GM23248 (cell line): ENCODE results near the gene TAS1R3.

Experiments used
- EZH2 ChIP-seq: fragments of 200-600 bp; sonication (generic); IDR thresholded peaks from 2 replicates; pipeline ENCODE4 v1.6.1; 2018; ENCODE audit warnings: antibody characterized with exemption, mild to moderate bottlenecking; ENCODE audit not compliant: insufficient read depth, poor library complexity, severe bottlenecking
- EZH2phosphoT487 ChIP-seq: fragments of 200-600 bp; sonication (generic); IDR thresholded peaks from 2 replicates; pipeline ENCODE4 v1.6.1; 2018; ENCODE audit warnings: antibody characterized with exemption, moderate library complexity, mild to moderate bottlenecking, low read depth; ENCODE audit not compliant: insufficient read depth

DNA sequence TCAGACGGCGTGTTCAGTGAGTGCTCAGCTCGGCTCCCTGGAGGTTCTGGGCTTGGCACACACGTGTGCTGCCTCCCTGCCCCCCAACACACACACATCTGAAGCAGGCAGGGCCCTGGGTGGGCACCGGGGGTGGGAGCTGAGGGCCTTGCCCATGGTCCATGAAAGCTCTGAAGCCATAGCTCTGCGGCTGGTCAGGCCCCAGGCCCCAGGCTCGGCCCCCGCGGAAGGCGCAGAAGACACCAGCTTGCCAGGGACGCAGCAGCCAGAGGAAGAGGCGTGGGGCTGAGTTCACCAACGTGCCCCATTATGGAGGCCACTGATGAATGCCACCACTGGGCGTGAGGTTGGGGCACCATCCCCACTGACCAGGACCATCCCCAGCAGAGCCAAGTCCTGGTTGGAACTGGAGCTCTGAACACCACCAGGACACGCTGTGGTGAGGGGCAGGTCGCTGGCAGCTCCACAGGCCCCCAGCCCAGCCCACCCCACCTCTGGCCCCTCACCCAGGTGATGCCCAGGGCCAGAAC, 39.8 kb downstream of the TAS1R3 start:
- TF ChIP-seq EZH2 (no peak), EZH2phosphoT487 (no peak)
